ENCODE data around the gene PDAP1.

The PDAP1 gene

DNA sequence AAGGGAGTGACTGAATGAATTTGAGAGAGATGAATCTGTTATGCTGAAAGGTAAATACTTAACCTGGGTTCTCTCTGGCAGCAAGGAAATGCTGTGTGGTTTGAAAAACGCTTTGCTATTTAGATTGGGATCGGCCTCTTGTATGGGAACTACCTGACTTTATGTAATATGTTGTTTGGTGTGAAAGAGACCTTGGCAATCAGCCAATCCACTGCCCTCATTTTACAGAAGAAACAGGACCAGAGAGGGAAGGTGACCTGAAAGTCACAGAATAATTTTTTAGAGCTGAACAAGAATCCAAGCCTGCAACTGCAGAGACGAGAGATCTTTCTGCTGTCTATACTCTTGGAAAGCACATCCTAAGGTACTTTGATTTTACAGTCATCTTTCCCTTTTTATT lies 1.4 kb upstream of the PDAP1 start:
- DNase-seq (ENCODE audit: extremely low spot score) = no peak
- TF ChIP-seq ARNT (IDR thresholded peaks at IDR 0.05) (no peak), FOXA1 (IDR thresholded peaks at IDR 0.05) (no peak), SP1 (IDR thresholded peaks at IDR 0.05) (no peak), FOXK2 (IDR thresholded peaks at IDR 0.05) (no peak), FOXM1 (IDR thresholded peaks at IDR 0.05; ENCODE audit: borderline replicate concordance) (no peak), HDGF (IDR thresholded peaks at IDR 0.05; ENCODE audit: borderline replicate concordance) (no peak), ZNF384 (IDR thresholded peaks at IDR 0.05) (no peak), L3MBTL2 (conservative IDR thresholded peaks at IDR 0.05) (no peak), TARDBP (IDR thresholded peaks at IDR 0.05) (no peak)
- TF ChIP-seq, protein P1, sequence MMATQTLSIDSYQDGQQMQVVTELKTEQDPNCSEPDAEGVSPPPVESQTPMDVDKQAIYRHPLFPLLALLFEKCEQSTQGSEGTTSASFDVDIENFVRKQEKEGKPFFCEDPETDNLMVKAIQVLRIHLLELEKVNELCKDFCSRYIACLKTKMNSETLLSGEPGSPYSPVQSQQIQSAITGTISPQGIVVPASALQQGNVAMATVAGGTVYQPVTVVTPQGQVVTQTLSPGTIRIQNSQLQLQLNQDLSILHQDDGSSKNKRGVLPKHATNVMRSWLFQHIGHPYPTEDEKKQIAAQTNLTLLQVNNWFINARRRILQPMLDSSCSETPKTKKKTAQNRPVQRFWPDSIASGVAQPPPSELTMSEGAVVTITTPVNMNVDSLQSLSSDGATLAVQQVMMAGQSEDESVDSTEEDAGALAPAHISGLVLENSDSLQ (IDR thresholded peaks at IDR 0.05) = no peak
- ChIA-PET POLR2A (interaction anchor here (1.1 to 2.1 kb wide), 2 partner anchors 14 to 19 kb away, joined by 3 to 16 read pairs; no protein-coding TSS in a partner anchor), CTCF (no interaction called here)

GRCh38 chr7:99409192-99409572 lies 785 bp upstream of the PDAP1 start:
- DNase-seq (ENCODE audit: extremely low spot score) = no peak
- POLR2A ChIA-PET = interaction anchor here (0.7 to 2.9 kb wide), 22 partner anchors 9 to 149 kb away, joined by 3 to 24 read pairs (median 5); partner anchors contain the start of genes ARPC1A, ARPC1B, CPSF4 and FAM200A
- TF ChIP-seq FOXM1 (IDR thresholded peaks at IDR 0.05; ENCODE audit: borderline replicate concordance) = no peak
- TF ChIP-seq ARNT (IDR thresholded peaks at IDR 0.05) = no peak
- no peak for TF ChIP-seq SP1 (IDR thresholded peaks at IDR 0.05)
- no peak for TF ChIP-seq FOXA1 (IDR thresholded peaks at IDR 0.05)
- no peak for TF ChIP-seq ELF4 (IDR thresholded peaks at IDR 0.05)
- no peak for TF ChIP-seq ZNF384 (IDR thresholded peaks at IDR 0.05)
- TF ChIP-seq SUZ12 (IDR thresholded peaks at IDR 0.05) = no peak
- TF ChIP-seq BHLHE40 (IDR thresholded peaks at IDR 0.05; ENCODE audit: borderline replicate concordance) = no peak
- TF ChIP-seq NFRKB (IDR thresholded peaks at IDR 0.05) = no peak
- TF ChIP-seq TARDBP (IDR thresholded peaks at IDR 0.05) = no peak
- no peak; the same call in 1 of the 2 replicates for TF ChIP-seq L3MBTL2 (conservative IDR thresholded peaks at IDR 0.05)
- CTCF ChIA-PET = no interaction called here

DNA sequence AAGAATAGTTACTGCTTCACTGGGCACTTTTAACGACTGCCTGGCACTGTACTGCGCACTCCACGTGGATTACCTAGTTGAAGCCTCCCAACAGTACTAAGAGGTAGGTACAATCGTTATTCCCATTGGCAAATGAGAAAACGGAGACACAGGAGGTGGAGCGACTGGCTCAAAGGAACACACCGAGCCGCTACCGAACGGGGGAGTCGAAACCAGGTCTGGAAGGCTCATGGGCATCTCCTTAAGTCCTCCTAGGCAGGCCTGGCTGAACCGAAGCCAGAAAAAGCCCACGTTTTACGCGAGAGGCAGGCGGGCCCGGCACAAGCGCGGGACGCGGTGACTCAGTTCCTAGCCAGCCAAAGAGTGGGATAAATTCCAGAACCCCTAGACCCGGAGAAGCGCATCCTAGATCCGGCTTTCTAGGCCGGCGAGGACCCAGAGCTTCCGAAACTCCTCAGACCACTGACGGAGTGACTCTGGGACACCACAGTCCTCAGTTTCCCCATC lies 472 bp downstream of the PDAP1 start:
- ChIA-PET CTCF (no interaction called here), POLR2A (interaction anchor here (0.9 to 2.9 kb wide), 11 partner anchors 9 to 151 kb away, joined by 3 to 24 read pairs (median 6); partner anchors contain the start of genes ARPC1A, CPSF4, PTCD1 and ZNF655)
- no peak for DNase-seq (ENCODE audit: extremely low spot score)
- TF ChIP-seq NFRKB (IDR thresholded peaks at IDR 0.05) = no peak
- TF ChIP-seq L3MBTL2 (conservative IDR thresholded peaks at IDR 0.05) = peak; percentile 57

DNA sequence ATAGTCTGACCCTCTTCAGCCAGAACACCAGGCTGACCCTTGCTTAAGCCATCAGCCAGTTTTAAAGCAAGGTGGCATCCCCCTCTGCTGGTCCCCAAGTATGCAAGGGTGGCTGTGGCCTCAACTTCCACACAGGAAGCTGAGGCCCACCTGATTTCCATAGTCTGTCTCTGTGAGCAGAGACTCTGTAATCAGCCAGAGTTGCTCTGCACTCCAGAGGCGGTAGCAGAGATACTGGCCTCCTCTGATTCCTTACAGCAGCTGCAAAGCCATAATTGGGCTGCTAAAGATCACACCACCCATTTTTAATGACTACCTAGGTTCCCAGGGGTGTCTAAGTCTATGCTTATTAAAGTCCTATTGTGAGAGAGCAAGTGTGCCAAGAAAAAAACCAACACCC lies 1.8 kb downstream of the PDAP1 start:
- no peak for TF ChIP-seq SP1 (IDR thresholded peaks at IDR 0.05)
- TF ChIP-seq, protein P1 (IDR thresholded peaks at IDR 0.05) = no peak
- no peak for TF ChIP-seq FOXA1 (IDR thresholded peaks at IDR 0.05)
- no peak for TF ChIP-seq TARDBP (IDR thresholded peaks at IDR 0.05)
- TF ChIP-seq FOXM1 (IDR thresholded peaks at IDR 0.05; ENCODE audit: borderline replicate concordance) = no peak
- no peak for TF ChIP-seq ZNF384 (IDR thresholded peaks at IDR 0.05)
- no peak for TF ChIP-seq LEF1 (IDR thresholded peaks at IDR 0.05; ENCODE audit: borderline replicate concordance)
- TF ChIP-seq SUZ12 (IDR thresholded peaks at IDR 0.05) = no peak
- TF ChIP-seq FOXK2 (IDR thresholded peaks at IDR 0.05) = no peak
- TF ChIP-seq CTBP1 (IDR thresholded peaks at IDR 0.05; ENCODE audit: borderline replicate concordance) = no peak
- ChIA-PET CTCF (no interaction called here), POLR2A (interaction anchor here (1.1 to 2.9 kb wide), 3 partner anchors 9 to 80 kb away, joined by 3 to 24 read pairs (median 5); partner anchors contain the start of gene ARPC1A)
- DNase-seq (ENCODE audit: extremely low spot score) = no peak

GRCh38 chr7:99404977-99405320 lies 3.4 kb downstream of the PDAP1 start:
- TF ChIP-seq HDGF (IDR thresholded peaks at IDR 0.05; ENCODE audit: borderline replicate concordance) (no peak), ELF4 (IDR thresholded peaks at IDR 0.05) (no peak)
- POLR2A ChIA-PET = no interaction called here
- CTCF ChIA-PET = no interaction called here
- DNase-seq (ENCODE audit: extremely low spot score) = no peak

DNA sequence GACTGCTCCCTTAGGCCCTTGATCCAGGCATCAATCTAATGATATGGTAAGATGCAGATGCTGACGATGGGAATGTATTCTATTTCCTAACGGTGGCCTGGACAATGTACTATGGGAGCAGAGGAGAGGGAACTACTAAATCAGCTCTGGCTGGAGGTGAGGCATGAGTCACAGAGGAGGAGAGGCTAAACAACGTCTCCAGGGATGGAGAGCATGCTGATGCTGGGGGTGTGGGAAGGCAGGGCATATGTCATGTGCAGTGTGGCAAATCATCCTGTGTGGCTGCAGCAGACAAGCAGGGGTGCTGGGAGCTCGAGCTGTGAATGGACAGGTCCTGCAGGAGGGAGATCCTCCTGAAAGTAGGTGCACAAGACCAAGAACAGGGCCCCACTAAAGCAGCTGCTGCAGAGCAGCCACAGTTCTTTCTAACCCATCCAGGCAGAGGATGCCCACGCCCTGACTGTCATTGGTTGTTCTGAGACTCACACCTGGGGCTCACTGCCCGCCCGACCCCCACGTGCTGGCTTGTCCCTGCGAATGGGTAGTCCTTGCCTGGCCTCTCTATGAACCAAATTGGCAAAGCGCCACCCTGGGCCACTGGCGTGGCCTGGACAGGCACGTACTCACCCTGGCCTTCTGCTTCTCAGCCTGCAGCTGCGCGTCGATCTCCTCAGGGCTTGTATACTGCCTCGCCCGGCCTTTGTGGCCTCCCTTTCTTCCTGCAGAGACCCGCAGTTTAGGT lies 4.0 kb downstream of the PDAP1 start:
- TF ChIP-seq ELF4 (IDR thresholded peaks at IDR 0.05) = no peak
- TF ChIP-seq, protein P1 (IDR thresholded peaks at IDR 0.05) = no peak
- ChIA-PET CTCF (no interaction called here), POLR2A (no interaction called here)
- no peak for DNase-seq (ENCODE audit: extremely low spot score)

- no peak for DNase-seq (ENCODE audit: extremely low spot score)
- ChIA-PET POLR2A (no interaction called here), CTCF (no interaction called here)
- TF ChIP-seq SUZ12 (IDR thresholded peaks at IDR 0.05) (no peak), NFRKB (IDR thresholded peaks at IDR 0.05) (no peak), FOXM1 (IDR thresholded peaks at IDR 0.05; ENCODE audit: borderline replicate concordance) (no peak), SP1 (IDR thresholded peaks at IDR 0.05) (no peak), ZNF384 (IDR thresholded peaks at IDR 0.05) (no peak), ELF4 (IDR thresholded peaks at IDR 0.05) (no peak), BHLHE40 (IDR thresholded peaks at IDR 0.05; ENCODE audit: borderline replicate concordance) (no peak), L3MBTL2 (conservative IDR thresholded peaks at IDR 0.05) (no peak), TARDBP (IDR thresholded peaks at IDR 0.05) (no peak), ARNT (IDR thresholded peaks at IDR 0.05) (no peak), HDGF (IDR thresholded peaks at IDR 0.05; ENCODE audit: borderline replicate concordance) (no peak), FOXA1 (IDR thresholded peaks at IDR 0.05) (no peak), LEF1 (IDR thresholded peaks at IDR 0.05; ENCODE audit: borderline replicate concordance) (no peak), CTBP1 (IDR thresholded peaks at IDR 0.05; ENCODE audit: borderline replicate concordance) (no peak), FOXK2 (IDR thresholded peaks at IDR 0.05) (no peak)
- TF ChIP-seq, protein P1 (IDR thresholded peaks at IDR 0.05) = no peak
Observed at GRCh38 chr7:99403764-99404163, 4.6 kb downstream of the PDAP1 start.

Data from HEK293T (cell line).